Measurements from ENCODE around the gene SRRM5. TPM values are rescaled to one million over a fixed set of nuclear protein-coding genes. Genes with fewer than 3 reads are reported as not detected.
A peak's percentile ranks its signal among the peaks of the same experiment; 100 is the strongest.
"Not testable (repeated sequence)": the region's sequence is repeated elsewhere in the genome, so short reads cannot be mapped to it uniquely, and the experiment has no call there.

Gene SRRM5
- total RNA-seq, 1 donor from 2014 or later: not detected

GRCh38 chr19:43586346-43586745 lies 25.5 kb upstream of the SRRM5 start:
- peaks cover 3% of the 10 kb centered on the region for H3K36me3 ChIP-seq (ENCODE audit: control insufficient read depth, insufficient read depth, low read length)
- TF ChIP-seq CTCF (IDR thresholded peaks at IDR 0.05; ENCODE audit: insufficient read depth, low read length, severe bottlenecking): no peak

GRCh38 chr19:43587029-43587428 lies 24.9 kb upstream of the SRRM5 start:
- not testable (repeated sequence) for FAIRE-seq

More at GRCh38 chr19:43586346-43586745, 25.5 kb upstream of the SRRM5 start:
- Histone ChIP-seq H3K4me3 (ENCODE audit: low read depth, low read length) (no peak overlapping the region), H3K27me3 (ENCODE audit: control insufficient read depth, insufficient read depth, low read length) (no peaks in the 10 kb centered on the region)
- DNase-seq (ENCODE audit: low read depth) (no peak), FAIRE-seq (peak; percentile 64)

GRCh38 chr19:43589277-43589676 lies 22.6 kb upstream of the SRRM5 start:
- Histone ChIP-seq H3K27me3 (ENCODE audit: control insufficient read depth, insufficient read depth, low read length) (no peaks in the 10 kb centered on the region), H3K36me3 (ENCODE audit: control insufficient read depth, insufficient read depth, low read length) (peaks cover 18% of the 10 kb centered on the region), H3K4me3 (ENCODE audit: low read depth, low read length) (no peak overlapping the region)
- FAIRE-seq (no peak), DNase-seq (ENCODE audit: low read depth) (no peak)
- no peak for TF ChIP-seq CTCF (IDR thresholded peaks at IDR 0.05; ENCODE audit: insufficient read depth, low read length, severe bottlenecking)

More at GRCh38 chr19:43587029-43587428, 24.9 kb upstream of the SRRM5 start:
- not testable (repeated sequence) for DNase-seq (ENCODE audit: low read depth); H3K4me3 ChIP-seq (ENCODE audit: low read depth, low read length); H3K27me3 ChIP-seq (ENCODE audit: control insufficient read depth, insufficient read depth, low read length); H3K36me3 ChIP-seq (ENCODE audit: control insufficient read depth, insufficient read depth, low read length)

GRCh38 chr19:43589678-43590077 lies 22.2 kb upstream of the SRRM5 start:
- H3K36me3 ChIP-seq (ENCODE audit: control insufficient read depth, insufficient read depth, low read length): peaks cover 19% of the 10 kb centered on the region
- H3K27me3 ChIP-seq (ENCODE audit: control insufficient read depth, insufficient read depth, low read length): no peaks in the 10 kb centered on the region
- DNase-seq (ENCODE audit: low read depth): no peak
- no peak for FAIRE-seq
- TF ChIP-seq CTCF (IDR thresholded peaks at IDR 0.05; ENCODE audit: insufficient read depth, low read length, severe bottlenecking): no peak
- H3K4me3 ChIP-seq (ENCODE audit: low read depth, low read length): no peak overlapping the region

- H3K27me3 ChIP-seq (ENCODE audit: control insufficient read depth, insufficient read depth, low read length): no peaks in the 10 kb centered on the region
- H3K4me3 ChIP-seq (ENCODE audit: low read depth, low read length): no peak overlapping the region
- TF ChIP-seq CTCF (IDR thresholded peaks at IDR 0.05; ENCODE audit: insufficient read depth, low read length, severe bottlenecking): no peak
- peaks cover 19% of the 10 kb centered on the region for H3K36me3 ChIP-seq (ENCODE audit: control insufficient read depth, insufficient read depth, low read length)
- DNase-seq (ENCODE audit: low read depth) (no peak), FAIRE-seq (no peak)
These were observed 19.8 kb upstream of the SRRM5 start for GRCh38 chr19:43591904-43592772.

- Histone ChIP-seq H3K27me3 (ENCODE audit: control insufficient read depth, insufficient read depth, low read length) (no peaks in the 10 kb centered on the region), H3K4me3 (ENCODE audit: low read depth, low read length) (no peak overlapping the region), H3K36me3 (ENCODE audit: control insufficient read depth, insufficient read depth, low read length) (peaks cover 19% of the 10 kb centered on the region)
- FAIRE-seq (no peak), DNase-seq (ENCODE audit: low read depth) (no peak)
- no peak for TF ChIP-seq CTCF (IDR thresholded peaks at IDR 0.05; ENCODE audit: insufficient read depth, low read length, severe bottlenecking)
These were observed 19.0 kb upstream of the SRRM5 start for GRCh38 chr19:43592800-43593350.
